Stimulated activated CD4-positive, alpha-beta T cell treated with anti-CD3 and anti-CD28 coated beads, TNF-alpha, amount 100 ng/mL, for 48 hours (primary cell): ENCODE data around the gene LRP8.
A peak's percentile ranks its signal among the peaks of the same experiment; 100 is the strongest.

ENCODE experiments used
- DNase-seq, 3 donors: peaks; one replicate each; pipeline ENCODE4 v3.0.0-alpha.2; 2020; ENCODE audit warnings: low read depth in 3 of 3

LRP8 gene

GRCh38 chr1:53260631-53261247 lies 67.1 kb downstream of the LRP8 start:
- no peak for DNase-seq

GRCh38 chr1:53259932-53260331 lies 67.9 kb downstream of the LRP8 start:
- DNase-seq, result no peak

- no peak for DNase-seq
Observed at GRCh38 chr1:53258216-53258615, 69.7 kb downstream of the LRP8 start.

GRCh38 chr1:53257454-53258081 lies 70.3 kb downstream of the LRP8 start:
- no peak for DNase-seq

- no peak for DNase-seq
Observed at GRCh38 chr1:53256511-53257453, 71.1 kb downstream of the LRP8 start.

- DNase-seq, result no peak
Observed at GRCh38 chr1:53255031-53255430, 72.8 kb downstream of the LRP8 start.

- DNase-seq, result no peak
Observed at GRCh38 chr1:53254011-53254640, 73.7 kb downstream of the LRP8 start.

GRCh38 chr1:53250325-53250724 lies 77.5 kb downstream of the LRP8 start:
- no peak for DNase-seq

- no peak for DNase-seq
Observed at GRCh38 chr1:53249706-53250105, 78.2 kb downstream of the LRP8 start.

GRCh38 chr1:53246261-53247134 lies 81.4 kb downstream of the LRP8 start:
- DNase-seq, result no peak

- DNase-seq, result no peak
Observed at GRCh38 chr1:53244141-53244540, 83.7 kb downstream of the LRP8 start.

- DNase-seq, result no peak
Observed at GRCh38 chr1:53242381-53242780, 85.5 kb downstream of the LRP8 start.

- DNase-seq, result no peak
Observed at GRCh38 chr1:53241828-53242227, 86.0 kb downstream of the LRP8 start.

- DNase-seq, result peak; percentile 89 to 90 (median 89)
Observed at GRCh38 chr1:53238197-53239155, 89.4 kb downstream of the LRP8 start, which contains the start of gene MAGOH. Gene MAGOH (minus strand): TSS chr1:53238518. CDS start chr1:53238448, 70 bp downstream.

GRCh38 chr1:53237638-53238037 lies 90.2 kb downstream of the LRP8 start:
- DNase-seq, result no peak

- no peak for DNase-seq
Observed at GRCh38 chr1:53220962-53221286, 106.9 kb downstream of the LRP8 start.

- peak; percentile 89 to 98 (median 94) for DNase-seq
Observed at GRCh38 chr1:53220171-53220961, 107.5 kb downstream of the LRP8 start, which contains the start of gene CZIB. Gene CZIB (minus strand): TSS chr1:53220634. CDS start chr1:53220575, 59 bp downstream.

- no peak for DNase-seq
Observed at GRCh38 chr1:53219711-53220110, 108.2 kb downstream of the LRP8 start.

GRCh38 chr1:53218201-53218600 lies 109.7 kb downstream of the LRP8 start:
- DNase-seq, result no peak
